Measurements from ENCODE around the gene ZNF784. TPM values are rescaled to one million over a fixed set of nuclear protein-coding genes. Genes with fewer than 3 reads are reported as not detected.

Gene ZNF784
- total and polyA plus RNA-seq, 2 of the 4 experiments (the other 2 are of a cell fraction): 2.5 to 3.7 TPM

DNA sequence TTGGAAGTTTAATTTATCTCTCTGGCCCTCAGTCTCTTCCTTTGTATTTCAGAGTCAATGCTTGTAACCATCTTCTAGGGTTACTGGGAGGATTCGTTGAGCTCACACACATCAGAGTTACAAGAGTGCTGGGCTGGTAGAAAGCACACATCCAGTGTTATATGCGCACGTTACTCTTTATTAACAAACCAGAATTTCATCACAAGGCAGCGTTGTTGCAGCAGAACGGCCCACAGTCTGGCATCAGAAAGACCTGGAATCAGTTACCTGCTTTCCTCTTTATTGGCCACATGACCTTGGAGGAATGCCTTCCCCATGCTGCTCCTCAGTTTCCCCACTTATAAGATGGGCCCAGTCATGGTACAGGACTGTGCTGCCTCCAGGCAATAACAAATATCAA, 15.0 kb downstream of the ZNF784 start:
- no peak for ATAC-seq (ENCODE audit: low read depth)
- no peak overlapping the region for H2AK9ac ChIP-seq (replicated peaks; ENCODE audit: low read depth, low read length, poor library complexity)
- H3K9me3 ChIP-seq (ENCODE audit: control insufficient read depth, insufficient read depth, low read length): peaks cover 5% of the 10 kb centered on the region; the same call in 1 of the 2 replicates
- no peak overlapping the region for H4K8ac ChIP-seq (ENCODE audit: low read depth in 2 of 2, low read length in 2 of 2)
- CTCF ChIA-PET: no interaction called here
- POLR2A ChIA-PET (ENCODE audit: unreplicated experiment): no interaction called here
- in situ Hi-C loops (cut with MboI; ENCODE audit: low sequenced_read_pairs) (loop anchor here (5.0 kb wide), 1 partner anchor 92 kb away; no protein-coding TSS in a partner anchor), dilution Hi-C loops (cut with HindIII; ENCODE audit: low sequenced_read_pairs, unreplicated experiment) (no loop called here), intact Hi-C loops (cut with micrococcal nuclease) (no loop called here)
- no peak overlapping the region for H2AFZ ChIP-seq (replicated peaks; ENCODE audit: low read length, poor library complexity)
- no peak overlapping the region for H3K14ac ChIP-seq (replicated peaks; ENCODE audit: low read depth, low read length)
- no peak overlapping the region for H3K4me2 ChIP-seq (ENCODE audit: low read depth, low read length)
- H2AK5ac ChIP-seq (ENCODE audit: low read depth, low read length): no peak overlapping the region
- peaks cover 9% of the 10 kb centered on the region; the same call in 1 of the 2 replicates for H3K9me1 ChIP-seq (ENCODE audit: insufficient read depth, low read length)
- BruUV-seq (replicated peaks): no TSS peak
- H3K4ac ChIP-seq (ENCODE audit: low read depth, low read length): no peak overlapping the region
- no peak overlapping the region for H2BK120ac ChIP-seq (ENCODE audit: low read depth, low read length)
- H3K27ac ChIP-seq (ENCODE audit: insufficient read depth, low read length): no peak overlapping the region
- peaks cover 44 to 76% of the 10 kb centered on the region in 2 experiments for H3K79me1 ChIP-seq (ENCODE audit: low read depth in 1 of 2, low read length in 2 of 2)
- no peak overlapping the region for H3K23ac ChIP-seq (ENCODE audit: low read depth, low read length)
- no peak overlapping the region for H3K56ac ChIP-seq (ENCODE audit: extremely low read depth, insufficient read depth, low read length)
- H3K27me3 ChIP-seq (ENCODE audit: control insufficient read depth, insufficient read depth, low read length): no peaks in the 10 kb centered on the region
- peaks cover 5% of the 10 kb centered on the region; the same call in 1 of the 2 replicates for H3K4me1 ChIP-seq (ENCODE audit: control insufficient read depth, insufficient read depth, low read length)
- no peak overlapping the region for H4K5ac ChIP-seq (ENCODE audit: low read depth, low read length)
- H3K18ac ChIP-seq (ENCODE audit: low read depth, low read length): no peak overlapping the region
- H3K36me3 ChIP-seq (ENCODE audit: control insufficient read depth, insufficient read depth, low read length): peaks cover 24% of the 10 kb centered on the region
- no peak overlapping the region for H4K91ac ChIP-seq (ENCODE audit: insufficient read depth, low read depth, low read length)
- no peak overlapping the region for H3K9ac ChIP-seq (ENCODE audit: low read depth, low read length)
- H4K20me1 ChIP-seq (ENCODE audit: insufficient read depth, low read length): peaks cover 42% of the 10 kb centered on the region
- no peak overlapping the region for H2BK20ac ChIP-seq (ENCODE audit: low read depth, low read length)
- TF ChIP-seq USF2 (IDR thresholded peaks at IDR 0.05; ENCODE audit: low read depth, low read length) (no peak), MAZ (IDR thresholded peaks at IDR 0.05; ENCODE audit: borderline replicate concordance, low read depth, low read length) (no peak), RAD21 (IDR thresholded peaks at IDR 0.05; ENCODE audit: low read length) (no peak), ELK1 (IDR thresholded peaks at IDR 0.05; ENCODE audit: borderline replicate concordance, low read depth, low read length) (no peak), RCOR1 (IDR thresholded peaks at IDR 0.05; ENCODE audit: insufficient replicate concordance, low read length) (no peak), FOS (IDR thresholded peaks at IDR 0.05; ENCODE audit: low read depth, low read length) (no peak), MXI1 (IDR thresholded peaks at IDR 0.05; ENCODE audit: borderline replicate concordance, low read depth, low read length) (no peak), RFX5 (IDR thresholded peaks at IDR 0.05; ENCODE audit: low read depth, low read length) (no peak), POLR2A (IDR thresholded peaks at IDR 0.05; ENCODE audit: low read depth, low read length) (no peak), CTCF (conservative IDR thresholded peaks at IDR 0.05; ENCODE audit: low read depth, low read length) (no peak), CHD1 (IDR thresholded peaks at IDR 0.05; ENCODE audit: low read depth, low read length) (no peak), SMC3 (IDR thresholded peaks at IDR 0.05; ENCODE audit: low read depth, low read length) (no peak), NFE2L2 (IDR thresholded peaks at IDR 0.05; ENCODE audit: low read depth, low read length) (no peak), BHLHE40 (IDR thresholded peaks at IDR 0.05; ENCODE audit: low read depth, low read length) (no peak), CEBPB (IDR thresholded peaks at IDR 0.05; ENCODE audit: low read depth, low read length) (no peak), MAFK (IDR thresholded peaks at IDR 0.05; ENCODE audit: low read depth, low read length) (no peak)
- 92% methylated on average over 2 of the region's 5 CpGs; no CpG with 5 or more reads in 1 of the 2 experiments for WGBS, 2 experiments (ENCODE audit: extremely low coverage in 2 of 2, insufficient read length in 1 of 2)
- no peak overlapping the region for H3K4me3 ChIP-seq (ENCODE audit: insufficient read depth, low read depth, low read length)
- H2BK15ac ChIP-seq (ENCODE audit: low read depth, low read length): no peak overlapping the region
- no peak for DNase-seq
- no peak overlapping the region for H2BK5ac ChIP-seq (ENCODE audit: low read depth, low read length, poor library complexity, severe bottlenecking)

All from IMR-90 (cell line).